DMS114 treated with DMSO at 0.1 percent for 48 hours (cell line): ENCODE measurements around the gene POLRMT.

Experiments
- DNase-seq: peaks from one replicate; lab custom pipeline; 2025; ENCODE audit not compliant: unreplicated experiment; lab: John Stamatoyannopoulos, UW

POLRMT gene

GRCh38 chr19:581399-582111, 51.8 kb downstream of the POLRMT start:
- no peak for DNase-seq

- no peak for DNase-seq
These were observed 53.0 kb downstream of the POLRMT start for GRCh38 chr19:580274-580835.

DNA sequence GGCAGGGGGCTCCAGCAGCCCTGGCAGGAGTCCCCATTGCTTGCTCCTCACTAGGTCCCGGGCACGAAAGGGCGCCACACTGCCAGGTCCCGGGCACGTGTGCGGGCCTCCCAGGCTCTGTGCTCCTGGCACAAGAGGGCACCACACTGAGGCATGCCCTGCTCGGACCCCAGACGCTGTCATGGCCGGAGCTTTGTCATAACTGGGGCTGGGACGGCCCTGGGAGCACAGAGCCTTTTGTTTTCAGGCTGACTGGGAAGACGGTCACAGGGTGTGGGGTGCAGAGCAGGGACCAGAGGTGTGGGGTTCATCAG, 53.5 kb downstream of the POLRMT start:
- no peak for DNase-seq

- no peak for DNase-seq
These were observed 54.1 kb downstream of the POLRMT start for GRCh38 chr19:579111-579841.

DNA sequence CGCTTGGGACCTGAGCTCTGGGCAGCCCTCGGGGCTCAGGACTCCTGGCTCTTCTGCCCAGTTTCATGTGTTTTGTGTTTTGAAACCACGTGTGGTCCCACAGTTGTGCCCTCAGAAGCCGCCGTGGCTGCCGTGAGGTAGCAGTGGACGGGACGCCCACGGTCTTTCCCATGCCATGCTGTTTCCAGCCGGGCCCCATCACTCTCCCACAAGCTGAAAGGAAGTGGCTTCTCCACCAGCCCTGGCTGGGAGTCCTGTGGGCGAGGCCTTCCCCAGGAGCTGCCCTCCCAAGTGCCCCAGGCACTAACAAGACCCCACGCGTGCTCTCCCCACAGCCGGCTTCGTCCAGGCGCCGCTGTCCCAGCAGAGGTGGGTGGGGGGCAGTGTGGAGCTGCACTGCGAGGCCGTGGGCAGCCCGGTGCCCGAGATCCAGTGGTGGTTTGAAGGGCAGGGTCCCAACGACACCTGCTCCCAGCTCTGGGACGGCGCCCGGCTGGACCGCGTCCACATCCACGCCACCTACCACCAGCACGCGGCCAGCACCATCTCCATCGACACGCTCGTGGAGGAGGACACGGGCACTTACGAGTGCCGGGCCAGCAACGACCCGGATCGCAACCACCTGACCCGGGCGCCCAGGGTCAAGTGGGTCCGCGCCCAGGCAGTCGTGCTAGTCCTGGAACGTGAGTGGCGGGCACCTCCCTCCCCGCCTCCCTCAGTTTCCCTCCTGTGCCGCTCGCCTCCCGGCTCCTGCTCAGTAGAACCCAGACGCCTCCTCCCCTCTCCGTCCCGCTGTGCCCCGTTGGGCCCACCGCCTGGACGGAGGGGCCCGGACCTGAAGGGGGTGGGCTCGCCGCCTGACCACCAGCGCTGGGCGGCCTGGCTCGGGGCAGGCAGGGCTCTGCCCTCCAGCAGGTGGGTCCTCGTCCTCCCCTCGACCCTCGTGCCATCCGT, 55.6 kb downstream of the POLRMT start:
- no peak for DNase-seq

DNA sequence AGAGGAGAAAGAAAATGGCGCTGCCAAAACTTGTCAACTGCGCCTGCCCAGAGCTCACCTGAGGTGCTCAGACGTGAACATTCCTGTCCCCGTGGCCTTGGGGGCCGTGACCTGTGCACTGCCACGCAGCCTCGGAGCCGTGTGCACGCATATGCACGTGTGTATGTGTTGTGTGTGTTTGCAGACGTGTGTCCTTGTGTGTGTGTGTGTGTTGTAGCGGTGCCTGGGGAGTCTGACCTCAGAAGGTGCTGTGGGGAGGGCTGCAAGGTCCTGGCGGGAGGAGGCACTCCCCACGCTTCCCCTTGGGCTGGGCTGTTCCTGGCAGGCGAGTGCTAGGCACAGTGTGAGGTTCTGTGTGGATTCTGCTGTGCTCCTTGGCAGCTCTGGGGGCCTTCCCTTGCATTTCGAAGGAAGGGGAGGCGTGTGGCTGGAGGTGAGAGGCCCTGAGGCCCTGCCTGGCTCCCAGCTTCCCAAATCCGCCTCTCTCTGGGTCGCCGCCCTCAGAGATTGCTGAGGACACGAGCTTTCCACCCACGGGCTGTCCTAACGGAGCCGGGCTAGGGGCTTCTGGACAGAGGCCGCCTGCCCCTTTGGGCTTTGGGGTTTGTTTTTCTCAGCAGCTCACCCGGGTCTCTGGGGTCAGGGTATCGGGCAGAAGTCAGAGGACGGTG, 56.4 kb downstream of the POLRMT start:
- DNase-seq = no peak

GRCh38 chr19:575527-576506, 57.5 kb downstream of the POLRMT start:
- no peak for DNase-seq

DNA sequence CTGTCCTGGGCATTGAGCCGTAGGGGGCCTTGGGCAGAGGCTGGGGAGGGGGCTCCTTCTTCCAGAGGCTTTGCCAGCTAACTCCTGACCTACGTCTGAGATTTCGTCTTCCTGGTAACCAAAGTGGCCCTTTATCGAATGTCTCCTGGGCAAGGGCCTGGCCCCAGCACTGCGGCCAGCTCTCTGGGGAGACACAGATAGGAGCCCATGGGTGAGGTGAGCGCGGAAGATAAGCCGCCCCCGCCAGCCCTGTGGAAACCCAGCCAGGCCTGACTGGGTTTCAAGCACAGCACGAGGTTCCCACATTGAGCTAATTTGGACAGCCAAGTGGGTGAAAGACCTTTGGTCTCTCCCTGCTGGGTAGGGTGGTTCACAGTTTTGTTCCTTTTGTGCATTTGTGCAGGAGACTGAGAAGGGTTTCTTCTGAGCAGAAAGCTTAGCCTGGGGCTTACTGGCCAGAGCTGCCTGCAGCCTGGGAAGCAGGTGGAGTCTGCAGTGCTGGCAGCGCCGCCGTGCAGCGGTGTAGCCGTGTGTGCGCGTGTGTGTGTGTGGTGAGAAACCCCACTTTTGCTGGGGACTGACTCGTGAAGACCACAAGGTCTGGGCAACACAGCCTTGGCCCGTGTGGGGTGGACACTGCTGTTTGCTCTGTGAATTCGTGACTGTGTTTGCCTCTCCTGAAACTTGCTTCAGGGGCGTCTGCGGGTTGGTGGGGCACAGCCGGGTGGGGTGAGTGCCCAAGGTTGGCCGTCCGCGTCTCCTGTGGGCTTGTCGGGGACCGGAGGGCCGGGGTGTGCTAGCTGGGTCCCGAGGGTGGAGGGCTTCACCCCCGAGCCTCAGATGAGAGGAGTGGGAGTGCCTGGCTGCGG, 58.4 kb downstream of the POLRMT start:
- no peak for DNase-seq

GRCh38 chr19:573519-573825, 59.9 kb downstream of the POLRMT start:
- DNase-seq = no peak

DNA sequence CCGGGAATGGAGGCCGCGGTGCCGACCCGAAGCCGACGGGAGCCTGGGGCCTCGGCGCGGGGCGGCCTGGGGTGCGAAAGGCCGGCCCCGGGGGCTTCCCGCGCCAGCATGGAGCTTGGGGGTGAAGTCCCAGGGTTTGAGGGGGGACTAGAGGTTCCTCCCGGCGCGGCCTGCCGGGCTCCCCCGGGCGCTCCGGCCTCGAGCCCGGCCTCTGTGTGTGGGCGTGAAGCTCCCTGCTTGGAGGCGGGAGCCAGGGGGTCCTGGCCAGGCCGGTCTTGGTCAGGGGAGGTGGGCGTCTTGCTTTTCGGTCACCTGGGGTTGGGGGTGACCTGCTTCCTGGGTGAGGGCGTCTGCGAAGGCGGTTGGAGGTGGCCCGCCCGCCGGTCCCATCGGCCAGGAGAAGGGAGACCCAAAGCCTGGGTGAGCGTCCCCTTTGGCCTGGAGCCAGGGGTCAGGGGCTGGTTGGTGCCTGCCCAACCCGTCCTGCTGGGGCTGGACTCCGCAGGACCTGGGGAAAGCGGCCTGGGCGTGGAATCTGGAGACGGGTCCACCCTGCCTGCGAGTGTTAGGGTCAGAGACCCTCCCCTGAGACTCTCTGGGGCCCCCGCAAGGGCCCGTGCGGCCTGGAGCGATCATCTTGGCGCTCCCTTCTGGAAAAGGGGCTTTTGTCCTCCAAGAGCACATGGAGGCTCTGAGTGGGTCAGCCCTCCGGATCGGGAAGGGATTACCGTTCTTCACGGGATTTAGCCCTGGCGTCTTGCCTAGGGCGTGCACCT, 60.4 kb downstream of the POLRMT start:
- DNase-seq = no peak

DNA sequence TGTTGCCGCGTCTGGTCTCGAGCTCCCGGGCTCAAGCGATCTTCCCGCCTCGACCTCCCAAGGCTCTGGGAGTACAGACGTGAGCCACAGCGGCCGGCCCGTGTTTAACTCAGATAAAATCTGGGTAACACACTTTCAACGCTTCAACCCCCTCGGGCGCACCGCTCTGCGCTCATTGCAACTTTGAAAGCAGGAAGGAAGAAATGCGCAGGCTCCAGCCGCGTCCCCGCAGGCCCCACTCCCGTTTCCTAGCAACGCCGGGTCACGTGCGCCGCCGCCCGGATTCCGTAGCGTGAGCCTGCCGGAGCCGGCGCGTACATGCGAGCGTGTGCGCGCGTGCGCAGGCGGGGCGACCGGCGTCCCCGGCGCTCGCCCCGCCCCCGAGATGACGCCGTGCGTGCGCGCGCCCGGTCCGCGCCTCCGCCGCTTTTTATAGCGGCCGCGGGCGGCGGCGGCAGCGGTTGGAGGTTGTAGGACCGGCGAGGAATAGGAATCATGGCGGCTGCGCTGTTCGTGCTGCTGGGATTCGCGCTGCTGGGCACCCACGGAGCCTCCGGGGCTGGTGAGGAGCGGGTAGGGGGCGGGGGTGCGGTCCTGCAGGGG, 61.1 kb downstream of the POLRMT start, which contains the start of gene BSG:
Gene BSG (plus strand): TSS at position 457 of the 603 bp plus-strand sequence. CDS start 39 bp downstream, at position 496.
- DNase-seq = peak; percentile 75

GRCh38 chr19:571566-571974, 61.8 kb downstream of the POLRMT start:
- DNase-seq = peak; percentile 58

GRCh38 chr19:570937-571565, 62.3 kb downstream of the POLRMT start:
- DNase-seq = peak; percentile 33

DNA sequence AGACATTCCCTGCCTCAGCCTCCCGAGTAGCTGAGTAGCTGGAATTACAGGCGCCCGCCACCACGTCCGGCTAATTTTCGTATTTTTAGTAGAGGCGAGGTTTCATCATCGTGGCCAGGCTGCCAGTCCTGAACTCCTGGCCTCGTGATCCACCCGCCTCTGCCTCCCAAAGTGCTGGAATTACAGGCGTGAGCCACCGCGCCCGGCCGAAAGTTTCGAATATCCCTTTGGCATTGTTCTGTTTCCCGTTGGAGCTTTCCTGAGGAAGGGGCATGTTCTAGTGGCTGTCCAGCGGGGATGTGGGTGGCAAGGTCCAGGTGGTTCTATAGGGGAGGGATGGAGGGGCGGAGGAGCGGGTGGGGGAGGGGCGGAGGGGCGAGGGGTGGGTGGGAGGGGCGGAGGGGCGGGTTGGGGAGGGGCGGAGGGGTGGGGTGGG, 63.1 kb downstream of the POLRMT start:
- DNase-seq = no peak

DNA sequence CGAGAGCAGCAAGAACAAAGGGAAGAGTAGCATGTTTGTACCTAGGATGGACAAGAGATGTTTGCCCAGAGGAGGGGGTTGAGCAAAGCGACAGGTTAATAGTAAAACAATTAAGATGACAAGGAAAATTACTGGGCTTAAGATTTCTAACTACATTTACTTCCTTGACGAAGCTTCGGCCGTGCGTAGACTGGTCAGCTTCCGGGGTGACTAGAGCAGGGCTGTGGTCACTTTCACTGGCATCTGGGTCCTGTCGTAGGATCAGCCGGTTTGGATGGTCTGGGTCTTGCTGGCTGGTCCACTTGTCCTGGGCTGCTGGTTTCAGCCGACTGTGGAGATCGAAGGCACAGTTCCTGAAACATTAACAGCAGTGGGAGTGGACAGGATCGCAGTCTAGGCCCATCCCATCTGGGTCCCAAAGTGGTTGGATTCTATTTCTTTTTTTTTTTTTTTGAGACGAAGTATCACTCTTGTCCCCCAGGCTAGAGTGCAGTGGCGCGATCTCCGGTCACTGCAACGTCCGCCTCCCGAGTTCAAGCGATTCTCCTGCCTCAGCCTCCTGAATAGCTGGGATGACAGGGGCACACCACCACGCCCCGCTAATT, 65.9 kb downstream of the POLRMT start:
- DNase-seq = no peak
